GM12878 (cell line): Measurements from ENCODE around the gene ZSCAN20.

Experiments used
- CHD2 ChIP-seq: IDR thresholded peaks from 2 replicates; pipeline ENCODE4 v1.6.1; 2011; ENCODE audit warnings: low read depth, low read length, improper control_type of control experiment, borderline replicate concordance
- CTCF ChIP-seq, 3 experiments: IDR thresholded peaks in 2 of 3; conservative IDR thresholded peaks in 1 of 3; 2 replicates each; pipeline ENCODE4 v1.5.1; 2011; ENCODE audit warnings: low read depth in 3 of 3, low read length in 3 of 3, mild to moderate bottlenecking in 3 of 3, control low read depth in 2 of 3, moderate library complexity in 2 of 3, inconsistent platforms in 1 of 3, mixed read lengths in 1 of 3; ENCODE audit not compliant: control insufficient read depth in 2 of 3, insufficient read depth in 1 of 3; ENCODE audit errors: extremely low read depth in 1 of 3
- EGR1 ChIP-seq, 2 experiments: IDR thresholded peaks; 1 replicate in 1 of 2; 2 replicates in 1 of 2; pipeline ENCODE4 v1.6.1; 2011 to 2012; ENCODE audit warnings: low read depth in 2 of 2, low read length in 2 of 2, borderline replicate concordance in 1 of 2, mild to moderate bottlenecking in 1 of 2, moderate library complexity in 1 of 2
- EZH2 ChIP-seq: IDR thresholded peaks from 2 replicates; pipeline ENCODE4 v1.6.1; 2012; ENCODE audit warnings: low read depth, mild to moderate bottlenecking, control low read depth, inconsistent platforms, low read length, borderline replicate concordance; ENCODE audit not compliant: control insufficient read depth
- GABPA ChIP-seq: IDR thresholded peaks from 2 replicates; pipeline ENCODE4 v1.6.1; 2014; ENCODE audit warnings: antibody characterized with exemption, low read depth, mild to moderate bottlenecking, inconsistent platforms
- IKZF1 ChIP-seq: fragments of 450-650 bp; conservative IDR thresholded peaks from 2 replicates; pipeline ENCODE4 v1.6.1; 2017; ENCODE audit warnings: antibody characterized with exemption, mild to moderate bottlenecking
- MYC ChIP-seq: IDR thresholded peaks from 2 replicates; pipeline ENCODE4 v1.6.1; 2011; ENCODE audit warnings: mild to moderate bottlenecking, low read length, moderate library complexity, inconsistent platforms; ENCODE audit not compliant: insufficient read depth, insufficient replicate concordance, insufficient read length, severe bottlenecking
- PBX3 ChIP-seq: IDR thresholded peaks from 2 replicates; pipeline ENCODE4 v1.6.1; 2011; ENCODE audit warnings: mild to moderate bottlenecking, low read depth, low read length, moderate library complexity; ENCODE audit not compliant: insufficient replicate concordance
- POLR2AphosphoS5 ChIP-seq: IDR thresholded peaks from 2 replicates; pipeline ENCODE4 v1.6.1; 2011; ENCODE audit warnings: mild to moderate bottlenecking, low read length, inconsistent platforms
- SIX5 ChIP-seq: IDR thresholded peaks from 2 replicates; pipeline ENCODE4 v1.6.1; 2011; ENCODE audit warnings: mild to moderate bottlenecking, low read depth, low read length, moderate library complexity; ENCODE audit not compliant: severe bottlenecking
- SMAD1 ChIP-seq: fragments of 450-650 bp; IDR thresholded peaks from 2 replicates; pipeline ENCODE4 v1.6.1; 2018; ENCODE audit warnings: mild to moderate bottlenecking, low read depth; ENCODE audit not compliant: partially characterized antibody

DNA sequence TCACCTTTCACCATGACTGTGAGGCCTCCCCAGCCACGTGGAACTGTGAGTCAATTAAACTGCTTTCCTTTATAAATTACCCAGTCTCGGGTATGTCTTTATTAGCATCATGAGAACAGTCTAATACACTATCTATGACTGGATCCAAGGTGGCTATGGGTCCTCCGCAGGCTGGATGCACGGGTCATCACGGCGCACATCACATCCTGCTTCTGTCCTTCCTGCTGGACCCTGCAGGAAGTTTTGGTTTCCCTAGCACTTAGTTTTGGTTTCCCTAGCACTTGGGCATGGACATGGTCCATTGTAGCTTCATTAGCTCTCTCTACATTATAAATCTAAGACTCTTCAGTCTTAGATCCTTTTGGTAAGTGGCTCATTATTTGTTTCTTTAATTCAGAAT is 27.3 kb upstream of the ZSCAN20 start:
- TF ChIP-seq GABPA (no peak), CTCF (IDR thresholded peaks at IDR 0.05 in 2 of 3, conservative IDR thresholded peaks at IDR 0.05 in 1 of 3; ENCODE audit: control insufficient read depth in 2 of 3, extremely low read depth in 1 of 3, insufficient read depth in 1 of 3, low read depth in 3 of 3, low read length in 3 of 3) (no peak), POLR2AphosphoS5 (no peak), EGR1 (IDR thresholded peaks at IDR 0.05; ENCODE audit: borderline replicate concordance in 1 of 2, low read depth in 2 of 2, low read length in 2 of 2) (no peak), CHD2 (no peak), SIX5 (no peak), PBX3 (no peak), SMAD1 (no peak), MYC (no peak), EZH2 (no peak), IKZF1 (no peak)
